HCT116 (cell line): ENCODE results near the gene CALR3. TPM values are rescaled to one million over a fixed set of nuclear protein-coding genes. Genes with fewer than 3 reads are reported as not detected.

Experiments
- ATAC-seq: fragments of 200-7000 bp; cut with Tn5 transposase; 2 replicates; pipeline ENCODE4 v1.9.1; 2020; ENCODE audit warnings: mild to moderate bottlenecking, moderate library complexity
- BruUV-seq: library from RNA; stranded (reverse); fragments of 400-500 nt; replicated peaks from 2 replicates; lab custom pipeline; 2021; lab: Mats Ljungman, UMichigan
- CTCF ChIA-PET: fragments of 300-600 bp; sonication (Branson Sonifier 250); formaldehyde crosslinking; loops from one replicate; lab custom pipeline; 2021; ENCODE audit warnings: antibody characterized with exemption; lab: Charles Lee
- POLR2A ChIA-PET: fragments of 300-600, 350-600 bp; sonication (Branson Sonifier 250); formaldehyde crosslinking; loops from one replicate; lab custom pipeline; 2021; ENCODE audit warnings: antibody characterized with exemption; lab: Charles Lee
- RAD21 ChIA-PET, 2 experiments: fragments of 300-600 bp; sonication (Branson Sonifier 250); formaldehyde crosslinking; loops; one replicate each; lab custom pipeline; 2023; ENCODE audit warnings: low total read pairs in 2 of 2; ENCODE audit not compliant: uncharacterized antibody in 2 of 2, unreplicated experiment in 2 of 2, low non-redundant PET in 1 of 2; lab: Charles Lee
- DNase-seq: peaks from one replicate; pipeline ENCODE4 v3.0.0-alpha.2; 2010; ENCODE audit warnings: low read depth, low spot score
- H2AFZ ChIP-seq: fragments of 200-600 bp; shearing (Covaris generic), sonication (generic); 2 replicates; pipeline ENCODE4 v1.6.1; 2017; ENCODE audit warnings: low read depth, mixed run types, mixed read lengths, antibody characterized with exemption, low read length; ENCODE audit not compliant: poor library complexity, severe bottlenecking
- H3K27ac ChIP-seq: 2 replicates; pipeline ENCODE4 v1.5.1; 2012; ENCODE audit warnings: low read depth, low read length
- H3K27me3 ChIP-seq: fragments of 200-600 bp; sonication (generic); 2 replicates; pipeline ENCODE4 v1.6.1; 2016; ENCODE audit warnings: mixed run types, low read length, mixed read lengths; ENCODE audit not compliant: insufficient read depth
- H3K36me3 ChIP-seq, 2 experiments: fragments of 200-500 bp in 1 of 2; fragments of 200-600 bp in 1 of 2; sonication (Bioruptor generic) in 1 of 2; sonication (generic) in 1 of 2; 2 replicates each; pipeline versions ENCODE4 v1.5.1 to v1.6.1; 2014 to 2016; ENCODE audit warnings: low read length in 2 of 2, inconsistent platforms in 1 of 2, mixed read lengths in 1 of 2, mixed run types in 1 of 2; ENCODE audit not compliant: insufficient read depth in 2 of 2, control insufficient read depth in 1 of 2
- H3K4me1 ChIP-seq, 2 experiments: fragments of 200-600 bp in 1 of 2; sonication (generic) in 1 of 2; 2 replicates each; pipeline versions ENCODE4 v1.5.1 to v1.6.1; 2012 to 2017; ENCODE audit warnings: low read length in 2 of 2, inconsistent platforms in 1 of 2, mild to moderate bottlenecking in 1 of 2, mixed read lengths in 1 of 2, mixed run types in 1 of 2, moderate library complexity in 1 of 2; ENCODE audit not compliant: insufficient read depth in 2 of 2, control insufficient read depth in 1 of 2
- H3K4me2 ChIP-seq: fragments of 200-600 bp; sonication (generic); 2 replicates; pipeline ENCODE4 v1.6.1; 2017; ENCODE audit warnings: mixed run types, low read length, mixed read lengths
- H3K4me3 ChIP-seq, 2 experiments: fragments of 200-600 bp in 1 of 2; sonication (generic) in 1 of 2; replicated peaks in 1 of 2; 2 replicates each; pipeline ENCODE4 v1.5.1; 2011 to 2016; ENCODE audit warnings: low read length in 2 of 2, control low read depth in 1 of 2, low read depth in 1 of 2, mild to moderate bottlenecking in 1 of 2, mixed read lengths in 1 of 2, mixed run types in 1 of 2
- H3K79me2 ChIP-seq: fragments of 200-600 bp; sonication (generic); 2 replicates; pipeline ENCODE4 v1.6.1; 2017; ENCODE audit warnings: mild to moderate bottlenecking, mixed run types, low read length, moderate library complexity, mixed read lengths; ENCODE audit not compliant: insufficient read depth
- H3K9ac ChIP-seq: fragments of 200-600 bp; sonication (generic); 2 replicates; pipeline ENCODE4 v1.6.1; 2016; ENCODE audit warnings: low read length, mixed read lengths
- H3K9me2 ChIP-seq: fragments of 200-600 bp; sonication (generic), shearing (Covaris generic); 2 replicates; pipeline ENCODE4 v1.6.1; 2017; ENCODE audit warnings: mixed run types, mild to moderate bottlenecking, moderate library complexity; ENCODE audit not compliant: insufficient read depth
- H3K9me3 ChIP-seq, 2 experiments: fragments of 200-500 bp in 1 of 2; fragments of 200-600 bp in 1 of 2; sonication (Bioruptor generic) in 1 of 2; sonication (generic) in 1 of 2; 2 replicates each; pipeline ENCODE4 v1.6.1; 2014 to 2017; ENCODE audit warnings: low read length in 2 of 2, mixed read lengths in 2 of 2, inconsistent platforms in 1 of 2, low read depth in 1 of 2, mild to moderate bottlenecking in 1 of 2, mixed run types in 1 of 2, moderate library complexity in 1 of 2; ENCODE audit not compliant: control insufficient read depth in 1 of 2, insufficient read depth in 1 of 2
- H4K20me1 ChIP-seq: fragments of 200-600 bp; sonication (generic), shearing (Covaris generic); 2 replicates; pipeline ENCODE4 v1.6.1; 2017; ENCODE audit warnings: mixed run types, mild to moderate bottlenecking, moderate library complexity; ENCODE audit not compliant: insufficient read depth
- CBX3 ChIP-seq: IDR thresholded peaks from 2 replicates; pipeline ENCODE4 v1.6.1; 2012; ENCODE audit warnings: low read depth
- CEBPB ChIP-seq: IDR thresholded peaks from 2 replicates; pipeline ENCODE4 v1.6.1; 2012; ENCODE audit warnings: low read depth
- EZH2phosphoT487 ChIP-seq: fragments of 200-600 bp; IDR thresholded peaks from 2 replicates; pipeline ENCODE4 v1.6.1; 2018; ENCODE audit warnings: antibody characterized with exemption, borderline replicate concordance
- POLR2A ChIP-seq: IDR thresholded peaks from 2 replicates; pipeline ENCODE4 v1.7.0; 2011; ENCODE audit warnings: borderline replicate concordance; ENCODE audit not compliant: insufficient read depth, insufficient read length; ENCODE audit errors: extremely low read depth
- ZNF274 ChIP-seq: fragments of 200-500 bp; sonication (Bioruptor generic); IDR thresholded peaks from 2 replicates; pipeline ENCODE4 v1.6.1; 2014; ENCODE audit warnings: mild to moderate bottlenecking, low read depth, low read length, inconsistent platforms
- intact Hi-C: fragments of 100-400 bp; cut with micrococcal nuclease; formaldehyde crosslinking; loops from 2 replicates; pipeline ENCODE4 v1.10.0; 2022
- total RNA-seq: library from RNA; stranded (reverse); gene quantifications from one replicate; pipeline ENCODE4 v1.2.1, GENCODE V29; 2021; ENCODE audit not compliant: unreplicated experiment
- TF ChIP-seq, protein P1 (sequence below): IDR thresholded peaks from 2 replicates; pipeline ENCODE4 v1.6.1; 2012; ENCODE audit warnings: low read depth
- TF ChIP-seq, protein P2 (sequence below), 3 experiments: fragments of 200-600 bp in 1 of 3; sonication (generic) in 1 of 3; IDR thresholded peaks in 2 of 3; conservative IDR thresholded peaks in 1 of 3; 2 replicates each; pipeline ENCODE4 v1.5.1; 2012 to 2017; ENCODE audit warnings: low read depth in 2 of 3, low read length in 2 of 3, antibody characterized with exemption in 1 of 3, borderline replicate concordance in 1 of 3, control low read depth in 1 of 3, mild to moderate bottlenecking in 1 of 3, mixed read lengths in 1 of 3, mixed run types in 1 of 3, moderate library complexity in 1 of 3; ENCODE audit not compliant: insufficient read depth in 1 of 3

The CALR3 gene
- total RNA-seq, 1 experiment from 2014 or later, result not detected

DNA sequence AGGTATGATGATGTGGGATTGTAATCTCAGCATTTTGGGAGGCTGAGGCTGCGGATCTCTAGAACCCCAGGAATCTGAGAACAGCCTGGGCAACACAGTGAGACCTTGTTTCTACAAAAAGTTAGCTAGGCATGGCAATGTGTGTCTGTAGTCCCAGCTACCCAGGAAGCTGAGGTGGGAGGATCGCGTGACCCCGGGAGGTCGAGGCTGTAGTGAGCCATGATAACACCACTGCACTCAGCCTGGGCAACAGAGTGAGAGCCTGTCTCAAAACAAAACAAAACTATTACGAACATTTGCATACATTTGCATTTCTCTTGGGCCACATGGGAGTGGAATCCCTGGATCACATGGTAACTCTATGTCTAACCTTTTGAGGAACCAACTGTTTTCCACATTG, 1.9 kb upstream of the CALR3 start (continued):
- TF ChIP-seq, protein P1, sequence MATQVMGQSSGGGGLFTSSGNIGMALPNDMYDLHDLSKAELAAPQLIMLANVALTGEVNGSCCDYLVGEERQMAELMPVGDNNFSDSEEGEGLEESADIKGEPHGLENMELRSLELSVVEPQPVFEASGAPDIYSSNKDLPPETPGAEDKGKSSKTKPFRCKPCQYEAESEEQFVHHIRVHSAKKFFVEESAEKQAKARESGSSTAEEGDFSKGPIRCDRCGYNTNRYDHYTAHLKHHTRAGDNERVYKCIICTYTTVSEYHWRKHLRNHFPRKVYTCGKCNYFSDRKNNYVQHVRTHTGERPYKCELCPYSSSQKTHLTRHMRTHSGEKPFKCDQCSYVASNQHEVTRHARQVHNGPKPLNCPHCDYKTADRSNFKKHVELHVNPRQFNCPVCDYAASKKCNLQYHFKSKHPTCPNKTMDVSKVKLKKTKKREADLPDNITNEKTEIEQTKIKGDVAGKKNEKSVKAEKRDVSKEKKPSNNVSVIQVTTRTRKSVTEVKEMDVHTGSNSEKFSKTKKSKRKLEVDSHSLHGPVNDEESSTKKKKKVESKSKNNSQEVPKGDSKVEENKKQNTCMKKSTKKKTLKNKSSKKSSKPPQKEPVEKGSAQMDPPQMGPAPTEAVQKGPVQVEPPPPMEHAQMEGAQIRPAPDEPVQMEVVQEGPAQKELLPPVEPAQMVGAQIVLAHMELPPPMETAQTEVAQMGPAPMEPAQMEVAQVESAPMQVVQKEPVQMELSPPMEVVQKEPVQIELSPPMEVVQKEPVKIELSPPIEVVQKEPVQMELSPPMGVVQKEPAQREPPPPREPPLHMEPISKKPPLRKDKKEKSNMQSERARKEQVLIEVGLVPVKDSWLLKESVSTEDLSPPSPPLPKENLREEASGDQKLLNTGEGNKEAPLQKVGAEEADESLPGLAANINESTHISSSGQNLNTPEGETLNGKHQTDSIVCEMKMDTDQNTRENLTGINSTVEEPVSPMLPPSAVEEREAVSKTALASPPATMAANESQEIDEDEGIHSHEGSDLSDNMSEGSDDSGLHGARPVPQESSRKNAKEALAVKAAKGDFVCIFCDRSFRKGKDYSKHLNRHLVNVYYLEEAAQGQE, result no peak

DNA sequence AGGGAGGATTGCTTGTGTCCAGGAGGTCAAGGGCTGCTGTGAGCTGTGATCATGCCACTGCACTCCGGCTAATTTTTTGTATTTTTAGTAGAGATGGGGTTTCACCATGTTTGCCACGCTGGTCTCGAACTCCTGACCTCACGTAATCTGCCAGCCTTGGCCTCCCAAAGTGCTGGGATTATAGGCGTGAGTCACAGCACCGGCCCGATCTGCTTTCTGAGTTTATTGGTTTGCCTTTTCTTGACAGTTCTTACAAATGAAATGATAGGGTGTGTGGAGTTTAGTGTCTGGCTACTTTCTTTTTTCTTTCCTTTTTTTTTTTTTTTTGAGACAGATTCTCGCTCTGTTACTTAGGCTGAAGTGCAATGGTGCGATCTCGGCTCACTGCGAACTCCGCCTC, 1.1 kb upstream of the CALR3 start:
- Histone ChIP-seq H2AFZ (no peak overlapping the region), H4K20me1 (no peaks in the 10 kb centered on the region), H3K27ac (peak overlapping the region; percentile 26), H3K79me2 (peaks cover 27% of the 10 kb centered on the region), H3K27me3 (no peaks in the 10 kb centered on the region), H3K9me2 (no peaks in the 10 kb centered on the region), H3K4me3 (peak overlapping the region; percentile 91 to 95), H3K4me2 (peak overlapping the region; percentile 88), H3K36me3 (no peaks in the 10 kb centered on the region), H3K4me1 (peaks cover 9 to 32% of the 10 kb centered on the region in 2 experiments), H3K9ac (peak overlapping the region; percentile 64), H3K9me3 (no peaks in the 10 kb centered on the region)
- no TSS peak for BruUV-seq
- intact Hi-C loops, result no loop called here
- TF ChIP-seq CBX3 (no peak), EZH2phosphoT487 (no peak), ZNF274 (no peak), POLR2A (no peak), CEBPB (no peak)
- TF ChIP-seq, protein P2, sequence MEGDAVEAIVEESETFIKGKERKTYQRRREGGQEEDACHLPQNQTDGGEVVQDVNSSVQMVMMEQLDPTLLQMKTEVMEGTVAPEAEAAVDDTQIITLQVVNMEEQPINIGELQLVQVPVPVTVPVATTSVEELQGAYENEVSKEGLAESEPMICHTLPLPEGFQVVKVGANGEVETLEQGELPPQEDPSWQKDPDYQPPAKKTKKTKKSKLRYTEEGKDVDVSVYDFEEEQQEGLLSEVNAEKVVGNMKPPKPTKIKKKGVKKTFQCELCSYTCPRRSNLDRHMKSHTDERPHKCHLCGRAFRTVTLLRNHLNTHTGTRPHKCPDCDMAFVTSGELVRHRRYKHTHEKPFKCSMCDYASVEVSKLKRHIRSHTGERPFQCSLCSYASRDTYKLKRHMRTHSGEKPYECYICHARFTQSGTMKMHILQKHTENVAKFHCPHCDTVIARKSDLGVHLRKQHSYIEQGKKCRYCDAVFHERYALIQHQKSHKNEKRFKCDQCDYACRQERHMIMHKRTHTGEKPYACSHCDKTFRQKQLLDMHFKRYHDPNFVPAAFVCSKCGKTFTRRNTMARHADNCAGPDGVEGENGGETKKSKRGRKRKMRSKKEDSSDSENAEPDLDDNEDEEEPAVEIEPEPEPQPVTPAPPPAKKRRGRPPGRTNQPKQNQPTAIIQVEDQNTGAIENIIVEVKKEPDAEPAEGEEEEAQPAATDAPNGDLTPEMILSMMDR (IDR thresholded peaks at IDR 0.05 in 2 of 3, conservative IDR thresholded peaks at IDR 0.05 in 1 of 3; ENCODE audit: borderline replicate concordance in 1 of 3, insufficient read depth in 1 of 3, low read depth in 2 of 3, low read length in 2 of 3), result no peak
- ChIA-PET RAD21 (no interaction called here), POLR2A (no interaction called here), CTCF (no interaction called here)
- DNase-seq, result no peak
- no peak for ATAC-seq
